Left forelimb (tissue), 1 donor: ENCODE measurements around the gene CTNNA1.
A peak's percentile ranks its signal among the peaks of the same experiment; 100 is the strongest.

Experiments used
- DNase-seq: peaks from one replicate; pipeline ENCODE4 v3.0.0-alpha.2; 2018; ENCODE audit warnings: low spot score

CTNNA1 gene

DNA sequence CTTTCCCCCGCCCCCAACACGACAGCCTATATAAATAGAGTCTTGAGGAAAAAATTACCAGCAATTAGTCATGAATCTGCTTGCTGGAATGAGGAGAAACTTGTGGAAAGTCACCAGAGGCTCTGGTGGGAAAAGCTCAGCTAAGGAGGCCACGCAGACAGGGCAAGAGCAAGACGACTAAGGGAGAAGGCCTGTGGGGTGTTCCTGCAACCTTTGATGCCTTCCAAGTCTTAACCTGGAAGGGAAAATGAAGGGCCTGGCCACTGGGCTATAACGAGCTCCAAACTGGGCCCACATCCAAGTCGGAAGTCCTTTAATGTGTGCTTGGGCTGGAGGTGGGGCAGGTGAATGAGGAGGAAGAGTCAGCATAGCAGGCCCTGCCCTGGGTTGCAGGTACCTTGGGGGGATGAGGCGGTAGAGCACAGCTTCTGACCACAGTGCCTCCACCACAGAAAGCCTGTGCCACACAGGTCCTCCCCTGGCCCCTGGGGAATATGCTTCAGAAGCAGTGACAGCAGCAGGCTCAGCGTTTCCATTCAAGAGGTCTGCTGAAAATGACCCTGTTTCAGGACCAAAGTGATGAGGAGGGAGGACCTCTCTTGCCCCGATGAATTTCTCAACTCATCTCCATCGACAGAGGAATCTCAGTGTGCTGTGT lies 214.7 kb downstream of the CTNNA1 start:
- no peak for DNase-seq

DNA sequence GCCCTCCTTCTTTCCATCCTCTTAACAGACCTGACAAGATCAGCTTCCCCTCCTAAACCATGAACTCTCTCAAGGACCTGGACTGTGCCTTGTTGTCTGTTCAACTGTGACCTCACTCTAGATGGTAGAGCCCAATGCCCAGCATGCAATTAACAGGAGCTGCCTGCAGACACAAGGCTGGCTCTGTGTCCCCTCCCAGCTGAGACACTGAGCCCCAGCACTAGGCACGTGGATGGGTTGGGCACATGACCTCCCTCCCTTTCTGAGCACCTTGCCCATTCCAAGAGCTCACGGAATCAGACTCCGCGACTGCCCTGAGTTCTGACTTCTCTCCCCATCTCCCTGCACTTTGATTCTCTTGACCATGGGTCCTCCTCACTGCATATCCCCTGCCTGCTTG lies 215.4 kb downstream of the CTNNA1 start:
- DNase-seq: no peak

DNA sequence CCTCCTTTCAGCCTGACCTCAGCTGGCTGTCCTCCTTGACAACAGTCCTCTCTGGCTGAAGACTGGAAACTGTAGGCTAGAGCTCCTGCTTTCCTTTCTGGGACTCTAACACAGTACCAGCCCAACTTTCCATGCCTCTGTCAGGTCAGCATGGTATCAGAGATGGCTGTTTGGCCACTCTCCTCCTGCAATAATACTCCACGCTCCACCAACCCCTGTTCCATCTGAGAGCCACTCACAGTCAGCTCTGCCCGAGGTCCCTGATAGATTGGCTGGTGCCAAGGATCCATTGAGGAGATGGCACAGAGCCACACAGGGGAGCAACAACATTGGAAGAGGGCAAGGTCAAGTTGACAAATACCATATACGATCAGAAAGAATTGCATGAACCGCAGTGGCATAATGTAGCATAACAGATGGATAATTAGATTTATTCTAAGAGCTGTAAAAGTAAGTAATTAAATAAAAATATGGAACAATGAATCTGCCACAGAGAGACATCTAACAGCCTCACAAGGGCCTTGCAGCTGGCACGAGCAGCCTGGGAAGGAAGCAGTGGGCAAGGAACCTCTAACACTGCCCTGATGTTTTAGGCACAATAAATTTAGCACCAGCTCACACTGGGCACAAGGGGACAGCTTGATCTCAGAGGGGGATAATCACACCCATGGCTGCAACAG lies 216.2 kb downstream of the CTNNA1 start:
- DNase-seq: no peak

DNA sequence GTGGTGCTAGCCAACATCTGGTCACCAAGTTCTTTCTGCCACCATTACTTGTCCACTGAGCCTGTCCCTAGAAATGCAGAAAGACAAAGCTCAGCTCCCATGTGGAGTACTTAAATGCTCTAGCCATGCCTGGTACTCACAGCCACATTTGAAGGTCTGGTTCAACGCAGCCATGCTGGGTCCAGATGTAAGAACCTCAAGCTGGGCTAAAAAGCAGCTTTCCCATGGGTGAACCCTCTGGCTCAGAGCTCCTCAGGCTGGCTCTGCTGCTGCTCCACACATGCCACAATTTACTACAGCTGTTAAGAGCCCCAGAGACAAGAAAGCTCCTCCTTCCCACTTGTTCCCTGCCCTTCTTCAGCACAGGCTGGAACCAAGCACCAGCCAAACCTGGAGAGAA lies 219.0 kb downstream of the CTNNA1 start:
- DNase-seq: no peak

DNA sequence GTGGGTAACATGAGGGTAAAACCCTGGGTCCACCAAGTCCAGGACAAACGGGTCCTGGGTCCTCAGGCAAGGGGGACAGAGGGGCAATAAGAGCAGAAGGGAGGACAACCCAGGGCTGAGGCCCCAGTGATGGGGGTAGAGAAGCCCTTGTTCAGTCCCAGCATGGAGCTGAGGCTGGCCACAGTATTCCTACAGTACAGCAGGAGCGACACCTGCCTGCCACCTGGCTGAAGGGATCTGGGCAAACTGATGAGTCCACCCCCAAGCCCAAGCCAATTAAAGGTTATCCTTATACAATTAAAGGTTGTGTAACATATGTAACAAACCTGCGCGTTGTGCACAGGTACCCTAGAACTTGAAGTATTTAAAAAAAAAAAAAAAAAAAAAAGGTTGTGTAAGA lies 219.6 kb downstream of the CTNNA1 start:
- no peak for DNase-seq

DNA sequence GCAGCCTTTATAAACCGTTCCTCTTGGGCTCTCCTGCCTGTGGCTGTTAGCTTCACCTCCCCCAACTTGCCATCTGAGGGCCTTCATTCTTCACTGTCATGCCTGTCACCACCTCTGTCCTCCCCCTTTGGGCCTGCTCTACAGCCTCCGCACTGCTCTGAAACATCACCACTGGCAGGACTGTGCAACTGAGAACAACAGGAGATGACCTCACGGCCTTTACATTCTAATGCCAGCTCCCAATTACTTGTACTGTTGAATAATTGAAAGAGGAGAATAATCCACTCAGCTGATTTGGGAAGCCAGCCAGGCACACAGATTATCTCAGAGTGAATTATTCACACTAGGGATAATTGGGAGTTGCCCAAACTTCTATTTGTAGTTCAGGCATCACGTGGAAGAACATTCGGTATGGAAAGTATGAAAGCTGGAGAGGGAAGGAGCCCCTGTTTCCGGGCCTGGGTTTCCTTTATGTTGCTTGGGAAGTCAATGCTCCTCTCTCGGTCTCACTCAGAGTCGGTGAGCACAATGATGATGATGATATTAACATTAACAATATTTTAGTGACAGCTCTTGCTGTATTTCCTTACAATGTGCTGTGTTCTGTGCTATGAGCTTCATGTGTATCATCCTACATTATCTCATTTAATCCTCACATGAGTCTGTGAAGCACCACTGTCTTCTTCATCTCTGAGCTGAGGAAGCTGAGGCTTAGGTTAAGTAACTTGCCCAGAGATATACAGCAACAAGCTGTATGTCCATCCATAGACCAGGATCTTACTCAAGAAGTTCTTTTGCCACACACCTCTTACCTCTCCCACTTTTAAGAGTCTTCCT lies 221.2 kb downstream of the CTNNA1 start:
- no peak for DNase-seq

DNA sequence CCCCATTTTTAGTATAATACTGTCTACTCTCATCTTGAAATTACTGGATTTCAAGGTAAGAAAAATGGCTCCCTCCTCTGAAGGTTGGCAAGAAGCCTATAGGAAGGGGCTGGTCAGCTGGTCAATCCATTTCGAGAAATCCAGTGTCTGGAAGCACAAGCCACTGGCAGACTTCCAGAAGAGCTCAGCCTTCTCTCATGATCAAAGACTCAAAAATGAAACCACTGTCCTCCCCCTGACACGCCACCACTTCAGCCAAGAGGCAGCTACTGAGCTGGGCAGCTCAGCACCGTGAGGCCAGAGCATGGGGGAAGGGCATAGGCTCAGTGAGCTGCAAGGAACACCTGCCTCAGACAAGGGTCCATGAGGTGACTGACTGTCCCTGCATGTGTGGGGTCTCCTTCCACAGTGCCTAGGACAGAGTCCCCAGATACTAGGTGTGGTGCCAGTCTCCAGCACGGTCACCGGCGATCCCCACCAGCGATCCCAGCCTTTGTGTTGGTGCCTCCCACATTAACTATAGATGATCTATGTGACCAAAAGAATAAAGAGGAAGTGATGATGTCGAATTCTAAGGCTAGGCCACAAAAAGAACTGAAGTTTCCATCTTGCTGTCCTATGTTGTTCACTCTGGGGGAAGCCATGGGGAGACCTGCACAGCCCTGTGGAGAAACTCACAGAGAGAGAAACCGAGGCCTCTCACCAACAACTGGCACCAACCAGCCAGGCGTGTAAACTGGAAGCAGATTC lies 222.0 kb downstream of the CTNNA1 start:
- no peak for DNase-seq

DNA sequence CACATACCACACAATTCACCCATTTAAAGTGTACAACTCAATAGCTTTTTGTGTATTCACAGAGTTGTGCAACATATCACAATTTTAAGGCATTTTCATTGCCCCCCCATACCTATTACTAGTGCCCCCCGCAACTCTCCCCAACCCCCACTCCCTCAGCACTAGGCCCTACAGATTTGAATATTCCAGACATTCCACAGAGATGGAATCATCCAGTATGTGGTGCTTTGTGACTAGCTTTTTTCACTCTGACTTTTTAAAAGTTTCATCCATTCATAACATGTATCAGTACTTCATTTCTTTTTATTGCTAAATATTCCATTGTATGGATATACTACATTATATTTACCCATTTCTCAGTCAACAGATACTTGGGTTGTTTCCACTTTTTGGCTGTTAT lies 224.9 kb downstream of the CTNNA1 start:
- no peak for DNase-seq

DNA sequence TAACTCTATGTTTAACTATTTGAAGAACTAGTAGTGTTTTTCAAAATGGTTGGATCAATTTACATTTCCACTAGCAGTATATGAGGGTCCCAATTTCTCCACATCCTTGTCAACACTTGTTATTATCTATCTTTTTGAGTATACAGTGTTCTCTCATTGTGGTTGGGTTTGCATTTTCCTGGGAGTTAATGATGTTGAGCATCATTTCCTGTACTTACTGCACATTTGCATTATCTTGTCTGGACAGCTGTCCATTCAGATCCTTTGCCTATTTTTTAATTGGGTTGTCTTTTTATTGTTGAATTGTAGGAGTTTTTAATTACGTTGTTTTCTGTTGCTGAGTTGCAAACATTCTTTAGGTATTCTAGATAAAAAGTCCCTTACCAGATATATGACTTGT lies 225.4 kb downstream of the CTNNA1 start:
- no peak for DNase-seq

DNA sequence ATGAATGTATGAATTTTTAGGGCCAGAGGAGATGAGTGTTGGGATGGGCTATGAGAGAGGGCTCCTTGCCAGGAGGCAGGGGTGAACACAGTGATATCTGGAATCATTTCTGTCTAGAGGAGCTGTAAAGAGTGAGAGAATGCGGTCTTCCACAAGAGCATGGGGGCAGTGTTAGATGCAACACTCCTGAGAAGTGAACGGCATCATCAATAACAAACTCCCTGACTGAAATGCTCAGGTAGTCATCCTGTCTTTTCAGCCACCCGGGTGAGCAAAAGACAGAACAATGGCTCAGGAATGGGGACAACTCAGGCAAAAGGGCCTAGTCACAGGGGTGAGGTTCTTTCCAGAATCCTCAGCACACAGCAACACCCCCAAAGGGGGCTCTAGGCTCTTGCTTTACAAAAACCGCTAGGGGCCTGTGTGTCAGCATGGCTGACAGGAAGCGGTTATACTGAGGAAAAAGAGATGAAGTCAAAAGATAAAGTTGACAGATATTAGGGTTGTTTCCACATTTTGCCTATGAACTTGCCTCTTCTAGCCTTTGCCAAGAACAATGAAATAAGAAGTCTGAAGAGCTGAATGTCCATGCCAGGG lies 226.6 kb downstream of the CTNNA1 start:
- DNase-seq: peak; percentile 36

DNA sequence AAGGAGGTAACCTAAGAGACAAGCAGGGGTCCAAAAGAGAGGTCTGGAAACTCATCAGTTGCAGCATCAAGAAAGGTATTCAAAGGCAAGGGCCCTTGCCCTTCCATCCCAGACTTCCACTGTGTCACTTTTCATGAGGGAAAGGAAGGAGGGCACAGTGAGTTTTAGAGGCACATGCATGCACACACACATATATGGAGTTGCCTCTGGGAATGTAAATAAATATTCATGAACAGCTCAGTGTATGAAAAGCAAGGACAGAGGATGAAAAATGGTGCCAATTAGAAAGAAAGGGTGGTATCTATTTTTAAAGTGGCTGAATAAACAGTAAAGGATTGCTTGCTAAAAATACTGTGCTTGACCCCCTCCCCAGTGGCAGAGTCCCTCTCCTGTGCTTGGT lies 227.2 kb downstream of the CTNNA1 start:
- no peak for DNase-seq

DNA sequence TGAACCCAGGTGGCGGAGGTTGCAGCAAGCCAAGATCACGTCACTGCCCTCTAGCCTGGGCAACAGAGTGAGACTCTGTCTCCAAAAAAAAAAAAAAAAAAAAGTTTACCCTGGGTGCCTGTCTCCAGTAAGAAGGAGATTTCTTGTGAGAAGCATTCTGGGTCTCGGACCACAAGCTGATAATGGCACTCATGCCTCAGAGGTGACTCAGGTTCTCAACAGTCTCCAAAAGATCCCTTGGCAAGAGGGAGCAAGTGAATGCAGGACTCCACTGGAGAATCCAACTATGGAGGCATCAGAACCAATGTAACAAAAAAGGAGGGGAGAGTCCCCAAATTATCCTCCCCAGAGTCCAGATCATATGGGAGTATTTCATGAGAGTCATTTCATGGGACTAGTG lies 227.9 kb downstream of the CTNNA1 start:
- DNase-seq: peak; percentile 20

DNA sequence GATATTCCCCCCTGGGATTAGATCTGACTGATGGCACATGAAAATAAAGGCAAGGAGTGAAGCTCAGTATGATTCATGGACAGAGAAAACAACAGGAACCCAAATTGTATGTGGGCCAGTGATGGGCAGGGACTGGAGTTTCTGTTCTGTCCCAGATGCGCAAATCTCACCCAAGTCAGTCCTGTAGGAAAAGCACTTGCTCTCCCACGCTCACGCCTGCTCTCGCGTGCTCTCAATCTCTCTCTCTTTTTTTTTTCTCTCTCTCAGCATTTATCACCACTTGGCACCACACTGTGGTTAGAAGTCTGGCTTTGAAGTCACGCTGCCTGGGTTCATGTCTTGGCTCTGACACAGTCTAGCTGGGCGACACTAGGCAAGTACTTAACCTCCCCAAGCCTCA lies 228.4 kb downstream of the CTNNA1 start:
- peak; percentile 15 for DNase-seq

DNA sequence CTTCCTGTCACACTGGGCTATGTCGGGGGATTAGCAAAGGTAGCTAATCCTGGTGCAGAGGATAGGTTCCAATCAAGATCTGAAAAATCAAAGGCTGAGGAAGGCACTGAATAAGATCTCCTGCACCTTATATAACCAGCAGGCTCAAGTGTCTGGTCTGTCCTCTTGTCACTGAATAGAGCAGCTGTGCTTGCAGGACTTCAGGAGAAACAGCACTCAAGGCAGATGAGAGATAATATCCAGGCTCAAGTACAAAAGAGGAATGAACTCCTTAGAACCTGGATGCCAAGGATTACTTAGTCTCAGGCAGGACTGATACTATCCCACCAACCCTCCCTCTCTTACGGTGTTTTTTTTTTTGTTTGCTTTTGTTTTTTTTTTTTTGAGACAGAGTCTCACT lies 230.8 kb downstream of the CTNNA1 start:
- DNase-seq: peak; percentile 11
